ENCODE measurements around the gene SARDH. TPM values are rescaled to one million over a fixed set of nuclear protein-coding genes. Genes with fewer than 3 reads are reported as not detected.

Gene SARDH
- total RNA-seq, 4 donors from 2014 or later: 0.26 to 0.57 TPM; not detected in 2

DNA sequence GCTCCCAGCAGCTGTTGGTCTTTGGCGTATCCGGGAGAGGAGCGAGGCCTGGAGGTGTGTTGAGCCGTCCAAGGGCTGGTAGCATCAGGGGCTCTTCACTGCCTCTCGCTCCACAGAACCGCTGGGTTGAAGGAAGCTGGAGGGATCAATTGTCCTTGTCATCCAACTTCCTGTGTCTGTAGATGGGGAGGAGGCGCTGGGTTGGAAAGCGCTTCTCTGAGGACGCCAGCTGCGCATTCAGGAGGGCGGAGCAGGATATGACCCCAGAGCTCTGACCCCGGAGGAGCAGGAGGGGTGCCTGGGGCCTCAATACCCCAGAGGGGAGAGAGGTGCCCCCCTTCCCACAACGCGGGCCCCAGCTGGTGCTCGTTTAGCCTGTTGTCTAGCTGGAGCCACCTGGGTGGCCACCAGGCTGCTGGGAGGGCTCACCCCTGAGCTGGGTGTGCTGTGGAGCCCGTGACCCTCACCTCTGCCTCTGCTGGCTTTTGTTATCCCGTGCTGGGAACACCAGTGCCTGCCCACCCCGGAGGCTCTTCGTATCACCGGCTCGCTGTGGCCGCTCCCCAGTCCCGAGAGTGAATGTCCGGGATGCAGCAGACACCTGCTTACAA is 104.0 kb downstream of the SARDH start:
- Histone ChIP-seq H3K4me1 (no peaks in the 10 kb centered on the region), H3K36me3 (no peaks in the 10 kb centered on the region), H3K27ac (no peak overlapping the region), H3K9me3 (no peaks in the 10 kb centered on the region), H3K27me3 (peaks cover 0 to 76% (median 0%) of the 10 kb centered on the region in 4 donors), H3K4me3 (no peak overlapping the region)
- no peak for DNase-seq
- TF ChIP-seq CTCF (IDR thresholded peaks at IDR 0.05) (no peak), POLR2A (IDR thresholded peaks at IDR 0.05) (no peak)
- intact Hi-C loops (cut with DNase I): no loop called here
- WGBS, 2 donors: 0% methylated on average over 1 of the region's 24 CpGs; no CpG with 5 or more reads in 1 of the 2 donors

- Histone ChIP-seq H3K27me3 (peaks cover 0 to 76% (median 0%) of the 10 kb centered on the region in 4 donors), H3K9me3 (no peaks in the 10 kb centered on the region), H3K4me1 (no peaks in the 10 kb centered on the region), H3K4me3 (no peak overlapping the region), H3K27ac (no peak overlapping the region), H3K36me3 (no peaks in the 10 kb centered on the region)
- no peak for DNase-seq
- no peak for TF ChIP-seq POLR2A (IDR thresholded peaks at IDR 0.05)
- TF ChIP-seq CTCF (IDR thresholded peaks at IDR 0.05): no peak
- intact Hi-C loops (cut with DNase I): no loop called here
- WGBS, 2 donors: 40% methylated on average over 4 of the region's 8 CpGs; no CpG with 5 or more reads in 1 of the 2 donors
These were observed 104.5 kb downstream of the SARDH start for GRCh38 chr9:133633681-133634080.

GRCh38 chr9:133632806-133633680 is 105.1 kb downstream of the SARDH start:
- intact Hi-C loops (cut with DNase I): no loop called here
- no peak for DNase-seq
- no peaks in the 10 kb centered on the region for H3K4me1 ChIP-seq
- no peak overlapping the region for H3K27ac ChIP-seq
- H3K9me3 ChIP-seq: no peaks in the 10 kb centered on the region
- no peak overlapping the region for H3K4me3 ChIP-seq
- no peaks in the 10 kb centered on the region for H3K36me3 ChIP-seq
- TF ChIP-seq POLR2A (IDR thresholded peaks at IDR 0.05) (no peak), CTCF (IDR thresholded peaks at IDR 0.05) (no peak)
- H3K27me3 ChIP-seq: peaks cover 0 to 70% (median 0%) of the 10 kb centered on the region in 4 donors
- 55 to 65% methylated on average over 13 to 18 of the region's 27 CpGs for WGBS, 2 donors

DNA sequence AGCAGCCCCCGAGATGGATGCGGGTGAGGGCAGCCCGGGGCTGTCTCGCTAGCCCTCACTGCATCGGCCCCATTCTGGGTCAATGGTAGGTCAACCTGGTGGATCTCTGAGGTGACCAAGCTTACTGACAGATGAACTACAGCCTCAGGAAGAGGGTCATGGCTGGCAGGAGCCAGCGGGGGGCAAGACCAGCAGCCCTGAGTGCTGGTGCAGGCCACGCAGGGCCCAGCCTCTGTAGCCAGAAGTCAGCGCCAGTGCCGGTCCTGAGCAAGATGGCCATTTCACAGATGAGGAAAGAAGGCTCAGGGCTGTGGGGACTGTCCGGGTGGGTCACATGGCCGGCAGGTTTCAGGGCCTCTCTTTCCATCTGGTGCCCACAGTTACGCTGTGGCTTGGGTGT is 107.0 kb downstream of the SARDH start:
- peaks cover 0 to 52% (median 0%) of the 10 kb centered on the region in 4 donors for H3K27me3 ChIP-seq
- H3K4me3 ChIP-seq: no peak overlapping the region
- 50 to 85% methylated on average over 1 to 10 of the region's 12 CpGs for WGBS, 2 donors
- no peaks in the 10 kb centered on the region for H3K4me1 ChIP-seq
- H3K36me3 ChIP-seq: no peaks in the 10 kb centered on the region
- H3K9me3 ChIP-seq: peaks cover 0 to under 1% (median 0%) of the 10 kb centered on the region in 3 donors
- H3K27ac ChIP-seq: no peak overlapping the region
- no peak for DNase-seq
- intact Hi-C loops (cut with DNase I): no loop called here
- no peak for TF ChIP-seq CTCF (IDR thresholded peaks at IDR 0.05)
- TF ChIP-seq POLR2A (IDR thresholded peaks at IDR 0.05): no peak

Measured in esophagus squamous epithelium (tissue), 5 donors.